ENCODE data around the gene ATN1. TPM values are rescaled to one million over a fixed set of nuclear protein-coding genes. Genes with fewer than 3 reads are reported as not detected.

Gene ATN1
- total RNA-seq, 4 donors from 2014 or later = 53.3 to 100 (median 84.9) TPM

DNA sequence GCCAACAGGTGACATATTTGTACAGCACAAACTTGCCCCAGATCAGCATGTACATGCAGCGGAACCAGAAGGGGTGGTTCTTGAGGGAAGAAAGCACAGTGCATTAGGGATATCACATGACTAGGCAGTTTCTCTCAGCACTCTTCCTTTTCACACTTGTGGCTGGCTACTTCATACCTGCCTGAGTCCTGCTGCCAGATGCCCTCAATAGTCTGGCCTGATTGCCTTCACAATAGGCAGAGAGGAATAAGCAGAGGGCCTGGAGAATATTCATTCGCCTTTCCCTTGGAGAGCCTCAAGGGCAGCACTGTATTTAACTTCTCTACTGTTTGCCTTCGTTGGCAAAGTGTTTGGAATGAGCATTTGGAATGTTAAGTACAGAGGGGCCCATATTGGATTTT, 50.9 kb downstream of the ATN1 start:
- peak in 1 of 2 donors; percentile 37 for TF ChIP-seq POLR2A (IDR thresholded peaks at IDR 0.05)
- TF ChIP-seq, protein P1, sequence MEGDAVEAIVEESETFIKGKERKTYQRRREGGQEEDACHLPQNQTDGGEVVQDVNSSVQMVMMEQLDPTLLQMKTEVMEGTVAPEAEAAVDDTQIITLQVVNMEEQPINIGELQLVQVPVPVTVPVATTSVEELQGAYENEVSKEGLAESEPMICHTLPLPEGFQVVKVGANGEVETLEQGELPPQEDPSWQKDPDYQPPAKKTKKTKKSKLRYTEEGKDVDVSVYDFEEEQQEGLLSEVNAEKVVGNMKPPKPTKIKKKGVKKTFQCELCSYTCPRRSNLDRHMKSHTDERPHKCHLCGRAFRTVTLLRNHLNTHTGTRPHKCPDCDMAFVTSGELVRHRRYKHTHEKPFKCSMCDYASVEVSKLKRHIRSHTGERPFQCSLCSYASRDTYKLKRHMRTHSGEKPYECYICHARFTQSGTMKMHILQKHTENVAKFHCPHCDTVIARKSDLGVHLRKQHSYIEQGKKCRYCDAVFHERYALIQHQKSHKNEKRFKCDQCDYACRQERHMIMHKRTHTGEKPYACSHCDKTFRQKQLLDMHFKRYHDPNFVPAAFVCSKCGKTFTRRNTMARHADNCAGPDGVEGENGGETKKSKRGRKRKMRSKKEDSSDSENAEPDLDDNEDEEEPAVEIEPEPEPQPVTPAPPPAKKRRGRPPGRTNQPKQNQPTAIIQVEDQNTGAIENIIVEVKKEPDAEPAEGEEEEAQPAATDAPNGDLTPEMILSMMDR (IDR thresholded peaks at IDR 0.05) = peak in 2 of 6 experiments; percentile 33
- no peaks in the 10 kb centered on the region for H3K27me3 ChIP-seq
- H3K4me1 ChIP-seq = peaks cover 17 to 21% of the 10 kb centered on the region in 2 donors
- intact Hi-C loops (cut with DNase I) = no loop called here
- WGBS, 2 donors = 39% methylated on average over 3 of the region's 3 CpGs
- no peak overlapping the region for H3K4me3 ChIP-seq (replicated peaks in 1 of 3)
- peak; percentile 77 to 80 for DNase-seq
- no peaks in the 10 kb centered on the region for H3K9me3 ChIP-seq
- peak overlapping the region; percentile 78 to 89 (median 78) for H3K27ac ChIP-seq
- peaks cover 52 to 66% of the 10 kb centered on the region in 2 donors for H3K36me3 ChIP-seq

DNA sequence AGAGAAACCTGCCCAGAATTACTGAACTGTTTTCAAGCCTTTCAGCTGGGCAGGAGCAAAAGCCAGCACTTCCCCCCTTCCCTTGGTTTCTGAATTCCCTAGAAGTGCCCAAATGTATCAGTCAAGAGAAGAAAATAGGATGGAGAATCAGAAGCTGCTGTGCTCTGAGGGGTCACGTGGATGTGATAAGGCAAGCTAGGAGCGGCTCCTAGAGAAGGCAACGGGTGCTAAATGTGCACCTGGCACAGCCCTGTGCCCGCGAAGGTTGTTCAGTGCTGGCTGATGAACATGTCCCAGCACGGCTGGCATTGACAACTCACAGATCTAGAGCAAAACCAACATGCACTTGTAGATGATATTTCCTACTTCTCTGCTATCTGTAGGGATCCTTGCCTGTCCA, 51.3 kb downstream of the ATN1 start:
- Histone ChIP-seq H3K36me3 (peaks cover 52 to 64% of the 10 kb centered on the region in 2 donors), H3K4me1 (peaks cover 17 to 21% of the 10 kb centered on the region in 2 donors), H3K4me3 (replicated peaks in 1 of 3) (no peak overlapping the region), H3K9me3 (no peaks in the 10 kb centered on the region), H3K27ac (peak overlapping the region; percentile 78 to 89 (median 78)), H3K27me3 (no peaks in the 10 kb centered on the region)
- DNase-seq = peak; percentile 58 to 67
- intact Hi-C loops (cut with DNase I) = no loop called here
- TF ChIP-seq POLR2A (IDR thresholded peaks at IDR 0.05) = no peak
- TF ChIP-seq, protein P1 (IDR thresholded peaks at IDR 0.05) = no peak
- WGBS, 2 donors = 58 to 74% methylated on average over 6 of the region's 6 CpGs

DNA sequence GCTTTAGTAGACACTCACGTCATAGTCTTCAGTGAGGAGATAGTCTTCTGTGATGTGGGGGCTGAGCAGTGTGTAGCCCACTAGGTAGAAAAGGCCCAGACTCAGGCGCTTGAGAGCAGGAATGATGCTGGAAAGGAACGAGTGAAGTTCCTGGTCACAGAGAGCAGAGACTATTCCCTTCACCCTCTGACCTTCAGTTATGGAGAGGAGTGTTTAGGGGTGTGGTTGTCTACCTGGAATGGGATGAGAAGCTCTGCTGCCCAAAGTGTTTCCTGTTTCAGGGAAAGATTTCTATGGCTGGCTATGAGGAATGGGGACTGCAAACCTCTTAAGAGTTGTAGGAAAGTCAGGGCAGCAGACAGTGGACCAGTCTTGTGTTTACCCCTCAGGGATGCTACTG, 51.7 kb downstream of the ATN1 start:
- Histone ChIP-seq H3K27me3 (no peaks in the 10 kb centered on the region), H3K27ac (peak overlapping the region; percentile 78 to 89 (median 78)), H3K4me1 (peaks cover 17 to 21% of the 10 kb centered on the region in 2 donors), H3K36me3 (peaks cover 48 to 59% of the 10 kb centered on the region in 2 donors), H3K4me3 (replicated peaks in 1 of 3) (no peak overlapping the region), H3K9me3 (no peaks in the 10 kb centered on the region)
- intact Hi-C loops (cut with DNase I) = no loop called here
- no peak for DNase-seq
- TF ChIP-seq, protein P1 (IDR thresholded peaks at IDR 0.05) = no peak
- TF ChIP-seq POLR2A (IDR thresholded peaks at IDR 0.05) = no peak
- WGBS, 2 donors = 83 to 90% methylated on average over 3 of the region's 3 CpGs

DNA sequence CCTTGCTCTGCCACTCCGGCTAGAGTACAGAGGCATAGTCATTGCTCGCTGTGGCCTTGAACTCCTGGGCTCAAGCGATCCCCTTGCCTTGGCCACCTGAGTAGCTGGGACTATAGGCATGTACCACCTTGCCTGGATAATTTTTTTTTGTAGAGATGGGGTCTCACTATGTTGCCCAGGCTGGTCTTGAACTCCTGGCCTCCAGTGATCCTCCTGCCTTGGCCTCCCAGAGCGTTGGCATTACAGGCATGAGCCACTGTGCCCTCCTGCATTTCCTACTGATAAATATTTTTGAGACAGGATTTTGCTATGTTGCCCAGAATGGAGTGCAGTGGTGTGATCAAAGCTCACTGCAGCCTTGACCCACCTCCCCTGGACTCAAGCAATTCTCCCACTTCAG, 52.3 kb downstream of the ATN1 start:
- Histone ChIP-seq H3K4me3 (replicated peaks in 1 of 3) (no peak overlapping the region), H3K27me3 (no peaks in the 10 kb centered on the region), H3K4me1 (peaks cover 17 to 21% of the 10 kb centered on the region in 2 donors), H3K27ac (peak overlapping the region; percentile 78 to 89 (median 78)), H3K9me3 (no peaks in the 10 kb centered on the region), H3K36me3 (peaks cover 42 to 53% of the 10 kb centered on the region in 2 donors)
- no peak for DNase-seq
- intact Hi-C loops (cut with DNase I) = no loop called here
- WGBS, 2 donors = 97 to 99% methylated on average over 4 of the region's 4 CpGs
- TF ChIP-seq, protein P1 (IDR thresholded peaks at IDR 0.05) = no peak

DNA sequence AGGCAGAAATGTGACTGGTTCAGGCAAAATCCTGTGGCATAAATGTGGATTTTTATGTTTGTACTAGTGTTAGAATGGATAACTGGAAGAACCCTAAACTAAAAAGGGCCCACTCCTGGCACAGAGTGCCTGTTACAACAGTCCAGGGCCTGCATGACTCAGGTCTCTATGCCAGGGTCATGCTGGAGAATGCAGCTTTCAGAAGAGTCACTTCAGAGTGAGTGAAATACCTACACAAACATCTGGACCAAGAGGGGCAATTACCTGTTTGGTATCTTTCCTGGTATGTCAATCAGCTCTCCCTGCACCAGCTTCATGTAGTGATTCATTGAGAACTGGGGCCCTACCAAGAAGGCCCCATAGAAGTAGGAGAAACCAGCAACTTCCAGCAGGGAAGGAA, 53.0 kb downstream of the ATN1 start:
- no peak for DNase-seq
- TF ChIP-seq, protein P1 (IDR thresholded peaks at IDR 0.05) = no peak
- no peak for TF ChIP-seq POLR2A (IDR thresholded peaks at IDR 0.05)
- Histone ChIP-seq H3K36me3 (peaks cover 35 to 46% of the 10 kb centered on the region in 2 donors), H3K4me1 (peaks cover 17 to 21% of the 10 kb centered on the region in 2 donors), H3K9me3 (no peaks in the 10 kb centered on the region), H3K27me3 (no peaks in the 10 kb centered on the region), H3K27ac (peak overlapping the region in 1 of 3 donors; percentile 78), H3K4me3 (replicated peaks in 1 of 3) (no peak overlapping the region)
- intact Hi-C loops (cut with DNase I) = no loop called here
